ENCODE results near the gene TSKS.
"Not testable (repeated sequence)": the region's sequence is repeated elsewhere in the genome, so short reads cannot be mapped to it uniquely, and the experiment has no call there.

TSKS gene

DNA sequence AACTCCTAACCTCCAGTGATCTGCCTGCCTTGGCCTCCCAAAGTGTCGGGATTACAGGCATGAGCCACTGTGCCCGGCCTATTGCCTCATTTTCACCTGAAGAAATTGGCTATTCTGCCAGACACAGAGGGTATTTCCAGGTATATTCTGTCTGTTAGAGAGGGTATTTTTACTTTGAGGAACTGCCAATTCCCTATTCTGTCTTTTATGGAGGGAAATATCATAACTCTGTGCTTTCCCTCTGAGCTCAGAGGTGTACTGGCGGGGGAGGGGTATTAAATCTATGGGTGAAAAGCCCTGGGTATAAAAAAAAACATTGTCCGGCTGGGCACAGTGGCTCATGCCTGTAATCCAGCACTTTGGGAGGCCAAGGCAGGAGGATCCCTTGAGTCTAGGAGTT lies 24.8 kb downstream of the TSKS start:
- TF ChIP-seq, protein P1, sequence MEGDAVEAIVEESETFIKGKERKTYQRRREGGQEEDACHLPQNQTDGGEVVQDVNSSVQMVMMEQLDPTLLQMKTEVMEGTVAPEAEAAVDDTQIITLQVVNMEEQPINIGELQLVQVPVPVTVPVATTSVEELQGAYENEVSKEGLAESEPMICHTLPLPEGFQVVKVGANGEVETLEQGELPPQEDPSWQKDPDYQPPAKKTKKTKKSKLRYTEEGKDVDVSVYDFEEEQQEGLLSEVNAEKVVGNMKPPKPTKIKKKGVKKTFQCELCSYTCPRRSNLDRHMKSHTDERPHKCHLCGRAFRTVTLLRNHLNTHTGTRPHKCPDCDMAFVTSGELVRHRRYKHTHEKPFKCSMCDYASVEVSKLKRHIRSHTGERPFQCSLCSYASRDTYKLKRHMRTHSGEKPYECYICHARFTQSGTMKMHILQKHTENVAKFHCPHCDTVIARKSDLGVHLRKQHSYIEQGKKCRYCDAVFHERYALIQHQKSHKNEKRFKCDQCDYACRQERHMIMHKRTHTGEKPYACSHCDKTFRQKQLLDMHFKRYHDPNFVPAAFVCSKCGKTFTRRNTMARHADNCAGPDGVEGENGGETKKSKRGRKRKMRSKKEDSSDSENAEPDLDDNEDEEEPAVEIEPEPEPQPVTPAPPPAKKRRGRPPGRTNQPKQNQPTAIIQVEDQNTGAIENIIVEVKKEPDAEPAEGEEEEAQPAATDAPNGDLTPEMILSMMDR (IDR thresholded peaks at IDR 0.05): no peak
- TF ChIP-seq ZFX (IDR thresholded peaks at IDR 0.05; ENCODE audit: borderline replicate concordance): no peak
- no peak overlapping the region for H3K27ac ChIP-seq

DNA sequence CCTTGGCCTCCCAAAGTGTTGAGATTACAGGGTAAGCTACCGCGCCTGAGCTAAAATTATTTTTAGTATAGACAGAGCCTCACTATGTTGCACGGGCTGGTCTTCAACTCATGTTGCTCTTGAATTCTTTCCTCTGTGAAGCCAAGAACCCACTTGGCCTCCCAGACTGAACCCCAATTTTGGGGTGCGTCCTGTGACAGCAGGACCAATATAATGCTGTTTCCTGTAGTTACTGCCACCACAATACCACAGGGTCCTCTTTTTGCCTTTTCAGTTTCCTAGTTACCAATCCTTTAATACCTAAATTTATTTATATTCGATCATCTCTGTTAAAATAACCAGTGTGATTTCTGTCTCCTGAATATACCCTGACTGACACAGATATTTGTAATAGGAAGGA lies 32.9 kb downstream of the TSKS start:
- H3K27ac ChIP-seq: no peak overlapping the region
- TF ChIP-seq, protein P1 (IDR thresholded peaks at IDR 0.05): no peak
- TF ChIP-seq ZFX (IDR thresholded peaks at IDR 0.05; ENCODE audit: borderline replicate concordance): no peak

DNA sequence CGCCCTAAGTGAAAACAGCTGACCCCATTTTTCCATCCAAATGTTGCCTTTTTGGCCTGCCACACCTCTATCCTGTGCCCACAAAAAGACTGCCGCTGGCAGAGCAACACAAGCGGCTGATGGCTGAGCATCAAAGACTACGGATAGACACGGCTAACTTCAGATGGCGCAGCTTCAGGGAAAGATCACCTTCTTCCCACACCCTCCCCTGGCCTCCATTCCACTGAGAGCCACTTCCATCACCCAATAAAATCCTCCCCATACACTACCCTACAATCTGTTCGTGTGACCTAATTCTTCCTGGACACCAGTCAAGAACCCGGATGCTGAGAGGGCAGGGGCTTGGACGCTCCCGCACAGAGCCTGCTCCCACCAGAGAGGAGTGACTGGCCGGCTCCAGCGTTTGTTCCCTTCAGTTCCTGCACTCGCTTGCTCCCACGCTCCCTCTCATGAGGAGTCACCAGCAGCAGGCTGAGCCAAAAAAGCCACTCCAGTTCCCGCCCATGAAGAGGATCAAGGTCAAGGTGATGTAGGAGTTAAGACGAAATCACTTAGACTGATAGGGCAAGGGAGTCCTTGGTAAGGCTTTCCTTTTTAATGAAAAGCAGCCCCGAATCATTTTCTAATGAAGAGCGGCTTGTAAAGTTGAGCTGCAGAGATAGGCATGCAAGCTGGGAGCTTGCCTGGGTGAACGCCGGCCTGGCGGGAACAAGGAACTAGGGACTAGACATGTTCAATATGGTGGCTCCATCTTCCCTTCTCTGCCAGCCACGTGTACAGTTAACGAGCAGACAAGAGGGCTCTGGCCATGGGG lies 35.7 kb downstream of the TSKS start:
- no peak overlapping the region for H3K27ac ChIP-seq
- TF ChIP-seq ZFX (IDR thresholded peaks at IDR 0.05; ENCODE audit: borderline replicate concordance): no peak
- TF ChIP-seq, protein P1 (IDR thresholded peaks at IDR 0.05): no peak

DNA sequence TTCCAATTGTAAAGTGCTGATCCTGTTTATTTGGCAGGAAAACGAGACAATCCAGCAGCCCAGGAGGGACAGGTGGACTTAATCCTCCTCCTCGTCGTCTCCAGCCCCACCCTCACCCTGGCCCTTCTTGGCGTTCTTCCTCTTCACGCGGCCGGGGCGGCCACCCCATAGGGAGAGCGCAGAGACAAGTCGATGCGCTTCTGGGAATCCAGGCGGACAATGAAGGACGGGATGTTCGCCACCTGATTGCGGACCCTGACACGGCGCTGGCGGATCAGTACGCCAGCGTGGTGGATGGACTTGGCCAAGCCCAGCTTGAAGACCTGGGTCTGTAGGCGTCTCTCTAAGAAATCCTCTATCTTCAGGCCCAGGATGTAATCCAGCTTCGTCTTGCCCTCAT lies 43.7 kb downstream of the TSKS start:
- H3K27ac ChIP-seq: not testable (repeated sequence)

DNA sequence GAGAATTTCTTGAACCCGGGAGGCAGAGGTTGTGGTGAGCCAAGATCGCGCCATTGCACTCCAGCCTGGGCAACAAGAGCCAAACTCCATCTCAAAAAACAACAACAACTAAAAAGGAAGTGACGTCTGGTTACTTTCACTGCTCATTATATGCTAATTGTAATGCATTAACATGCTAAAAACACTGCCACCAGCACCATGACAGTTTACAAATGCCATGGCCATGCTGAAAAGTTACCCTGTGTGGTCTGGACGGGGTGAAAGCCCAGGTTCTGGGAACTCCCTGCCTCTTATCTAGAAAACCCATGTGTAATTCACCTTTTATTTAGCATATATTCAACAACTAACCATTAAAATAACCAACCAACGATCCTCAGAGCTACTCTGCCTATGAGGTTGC lies 44.1 kb downstream of the TSKS start:
- no peak overlapping the region for H3K27ac ChIP-seq
- no peak for TF ChIP-seq ZFX (IDR thresholded peaks at IDR 0.05; ENCODE audit: borderline replicate concordance)
- TF ChIP-seq, protein P1 (IDR thresholded peaks at IDR 0.05): no peak

DNA sequence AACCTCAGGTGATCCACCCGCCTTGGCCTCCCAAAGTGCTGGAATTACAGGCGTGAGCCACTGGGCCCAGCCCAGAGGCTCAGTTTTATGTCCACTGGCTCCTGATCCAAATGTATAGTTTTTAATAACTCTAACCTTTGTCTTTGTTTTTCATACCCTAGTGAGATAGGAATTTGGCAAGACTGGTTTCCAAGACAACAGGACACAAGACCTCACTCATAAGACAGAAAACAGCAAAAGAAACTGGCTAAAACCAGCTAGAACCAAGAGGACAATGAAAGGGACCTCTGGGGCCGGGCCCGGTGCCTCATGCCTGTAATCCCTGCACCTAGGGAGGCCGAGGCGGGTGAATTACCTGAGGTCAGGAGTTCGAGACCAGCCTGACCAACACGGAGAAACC lies 44.6 kb downstream of the TSKS start:
- H3K27ac ChIP-seq: no peak overlapping the region
- TF ChIP-seq ZFX (IDR thresholded peaks at IDR 0.05; ENCODE audit: borderline replicate concordance): no peak
- TF ChIP-seq, protein P1 (IDR thresholded peaks at IDR 0.05): no peak

DNA sequence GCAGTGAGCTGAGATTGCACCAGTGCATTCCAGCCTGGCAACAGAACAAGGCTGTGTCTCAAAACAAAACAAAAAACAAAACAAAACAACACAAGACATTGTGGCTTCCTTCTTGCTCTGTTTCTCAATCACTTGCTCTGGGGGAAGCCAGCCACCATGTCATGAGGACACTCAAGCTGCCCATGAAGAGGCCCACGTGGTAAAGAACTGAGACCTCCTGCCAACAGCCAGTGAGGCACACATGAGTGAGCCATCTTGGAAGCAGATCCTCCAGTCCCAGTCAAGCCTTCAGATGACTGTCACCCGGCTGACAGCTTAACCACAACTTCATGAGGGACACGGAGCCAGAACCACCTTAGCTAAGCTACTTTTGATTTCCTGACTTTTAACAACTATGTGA lies 47.0 kb downstream of the TSKS start:
- H3K27ac ChIP-seq: no peak overlapping the region
- TF ChIP-seq ZFX (IDR thresholded peaks at IDR 0.05; ENCODE audit: borderline replicate concordance): no peak
- TF ChIP-seq, protein P1 (IDR thresholded peaks at IDR 0.05): no peak
